Activated CD8-positive, alpha-beta memory T cell treated with anti-CD3 and anti-CD28 coated beads, Interleukin-2, amount 50 U/mL, for 1 hour (primary cell): Measurements from ENCODE around the gene ASPSCR1.
"Not testable (repeated sequence)": the region's sequence is repeated elsewhere in the genome, so short reads cannot be mapped to it uniquely, and the experiment has no call there.

Source experiments
- DNase-seq: peaks from one replicate; pipeline ENCODE4 v3.0.0-alpha.2; 2020; ENCODE audit errors: extremely low read depth

Gene ASPSCR1

DNA sequence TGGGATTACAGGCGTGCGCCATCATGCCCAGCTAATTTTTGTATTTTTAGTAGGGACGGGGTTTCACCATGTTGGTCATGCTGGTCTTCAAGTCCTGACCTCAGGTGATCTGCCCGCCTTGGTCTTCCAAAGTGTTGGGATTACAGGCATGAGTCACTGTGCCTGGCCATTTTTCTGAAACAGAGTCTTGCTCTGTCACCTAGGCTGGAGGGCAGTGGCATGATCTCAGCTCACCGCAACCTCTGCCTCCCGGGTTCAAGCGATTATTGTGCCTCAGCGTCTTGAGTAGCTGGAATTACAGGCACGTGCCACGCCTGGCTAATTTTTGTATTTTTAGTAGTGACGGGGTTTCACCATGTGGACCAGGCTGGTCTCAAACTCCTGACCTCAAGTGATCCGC lies 4.1 kb downstream of the ASPSCR1 start:
- DNase-seq, result not testable (repeated sequence)

DNA sequence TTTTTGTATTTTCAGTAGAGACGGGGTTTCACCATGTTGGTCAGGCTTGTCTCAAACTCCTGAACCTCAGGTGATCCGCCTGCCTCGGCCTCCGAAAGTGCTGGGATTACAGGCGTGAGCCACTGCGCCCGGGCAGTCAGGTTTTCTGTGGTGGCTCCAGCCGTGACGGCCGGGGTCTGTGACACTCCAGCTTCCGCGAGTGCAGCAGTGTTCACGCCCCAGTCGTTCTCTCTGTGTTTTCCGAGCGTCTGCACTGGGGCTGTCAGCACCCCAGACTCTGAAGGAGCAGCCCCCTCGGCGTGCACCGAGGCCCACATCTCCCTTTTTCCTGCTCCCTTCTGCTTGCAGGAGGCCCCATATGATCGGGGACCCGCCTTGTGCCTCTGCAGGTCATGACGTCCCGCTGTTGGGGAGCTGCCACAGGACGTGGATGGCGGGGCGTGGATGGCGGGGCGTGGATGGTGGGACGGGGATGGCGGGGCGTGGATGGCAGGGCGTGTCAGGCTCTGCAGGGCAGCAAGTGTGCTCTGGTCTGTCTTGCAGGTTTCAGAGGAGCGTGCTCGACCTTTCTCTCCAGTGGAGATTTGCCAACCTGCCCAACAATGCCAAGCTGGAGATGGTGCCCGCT lies 5.7 kb downstream of the ASPSCR1 start:
- DNase-seq, result no peak

GRCh38 chr17:81983639-81984373 lies 6.4 kb downstream of the ASPSCR1 start:
- DNase-seq, result no peak

DNA sequence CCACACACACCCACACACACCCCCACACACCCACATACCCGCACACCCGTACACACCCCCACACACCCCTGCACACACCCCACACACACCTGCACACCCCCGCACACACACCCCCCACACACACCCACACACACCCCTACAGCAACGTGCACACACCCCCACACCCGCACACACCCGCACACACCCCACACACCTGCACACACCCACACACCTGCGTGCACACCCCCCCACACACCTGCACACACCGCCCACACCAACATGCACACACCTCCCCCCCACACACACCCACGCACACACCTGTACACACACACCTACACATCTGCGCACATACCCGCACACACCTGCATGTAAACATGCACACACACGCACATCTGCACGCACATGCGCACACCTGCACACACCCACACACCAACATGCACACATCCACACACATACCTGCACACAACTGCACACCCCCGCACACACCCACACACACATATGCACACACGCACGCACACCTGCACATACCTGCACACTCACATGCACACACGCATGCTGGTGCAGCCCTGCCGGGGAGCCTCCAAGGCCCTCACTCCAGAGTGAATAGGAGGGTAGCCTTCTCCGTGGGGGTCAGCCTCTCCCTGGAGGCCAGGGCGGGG lies 7.5 kb downstream of the ASPSCR1 start:
- DNase-seq, result no peak

GRCh38 chr17:81986606-81987005 lies 9.2 kb downstream of the ASPSCR1 start:
- DNase-seq, result no peak

DNA sequence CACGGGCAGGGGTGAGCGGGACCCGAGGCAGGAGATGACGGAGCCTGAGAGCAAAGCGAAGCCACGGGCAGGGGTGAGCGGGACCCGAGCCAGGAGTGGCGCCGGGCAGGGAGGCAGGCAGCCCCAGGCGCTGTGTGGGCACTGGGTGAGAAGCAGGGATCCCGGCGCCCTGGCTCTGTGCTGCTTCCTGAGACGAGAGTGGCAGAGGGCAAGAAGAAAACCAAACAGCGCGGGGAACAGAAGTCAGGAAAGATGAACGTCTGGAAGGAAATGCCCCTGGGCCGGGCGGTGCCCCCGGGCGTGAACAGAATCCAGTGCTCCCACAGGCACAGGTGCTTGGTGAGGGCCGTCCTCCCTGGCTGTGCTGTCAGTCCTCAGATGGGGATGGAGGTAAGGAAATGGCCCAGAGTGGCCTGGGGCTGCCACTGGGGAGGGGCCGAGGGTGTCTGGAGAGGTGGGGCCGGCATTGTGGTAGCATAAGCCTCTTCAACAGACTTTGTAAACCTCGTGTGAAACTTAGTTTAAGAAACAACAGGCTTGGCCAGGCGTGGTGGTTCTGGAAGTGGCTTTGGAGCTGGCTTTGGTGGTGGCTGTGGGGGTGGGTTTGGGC lies 9.8 kb downstream of the ASPSCR1 start:
- DNase-seq, result no peak

DNA sequence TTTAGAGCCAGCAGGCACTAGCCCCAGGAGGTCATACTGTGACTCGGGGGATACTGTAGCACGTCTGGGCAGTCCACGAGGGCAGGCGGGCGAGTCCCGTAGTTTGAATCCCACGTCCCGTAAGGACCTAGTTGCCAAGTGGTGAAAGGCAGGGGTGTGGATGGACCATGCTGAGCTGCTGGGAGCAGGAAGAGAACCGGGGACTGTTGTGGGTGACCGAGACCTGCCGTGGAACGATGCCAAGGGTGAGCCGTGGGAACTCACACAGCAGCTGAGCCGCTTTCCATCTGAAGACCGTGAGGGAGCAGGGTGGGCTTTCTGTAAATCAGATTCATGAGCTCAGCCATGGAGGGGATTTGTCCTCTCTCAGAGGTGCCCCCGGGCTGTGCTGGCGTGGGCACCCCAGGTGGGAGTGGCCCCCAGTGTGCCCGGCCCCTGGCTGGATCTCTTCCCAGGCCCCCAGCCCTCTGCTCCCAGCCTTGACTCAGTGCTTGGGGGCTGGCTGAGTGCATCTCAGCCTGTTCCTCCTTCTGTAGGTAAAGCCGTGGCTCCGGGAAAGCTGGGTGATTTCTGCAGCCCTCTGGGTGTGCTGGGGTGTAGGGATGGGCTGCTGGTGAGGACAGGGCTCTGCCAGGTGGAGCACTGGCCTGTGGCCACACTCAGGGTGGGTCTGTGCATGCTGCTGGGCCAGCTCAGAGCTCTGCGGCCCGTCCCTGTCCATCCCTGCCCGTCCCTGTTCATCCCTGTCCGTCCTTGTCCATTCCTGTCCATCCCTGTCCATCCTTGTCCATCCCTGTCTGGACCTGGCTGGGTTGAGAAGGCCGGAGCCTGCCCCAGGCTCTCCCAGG lies 13.6 kb downstream of the ASPSCR1 start:
- no peak for DNase-seq

- DNase-seq, result no peak
Observed at GRCh38 chr17:81991684-81992305, 14.4 kb downstream of the ASPSCR1 start.

- no peak for DNase-seq
Observed at GRCh38 chr17:81992306-81993102, 15.1 kb downstream of the ASPSCR1 start.

DNA sequence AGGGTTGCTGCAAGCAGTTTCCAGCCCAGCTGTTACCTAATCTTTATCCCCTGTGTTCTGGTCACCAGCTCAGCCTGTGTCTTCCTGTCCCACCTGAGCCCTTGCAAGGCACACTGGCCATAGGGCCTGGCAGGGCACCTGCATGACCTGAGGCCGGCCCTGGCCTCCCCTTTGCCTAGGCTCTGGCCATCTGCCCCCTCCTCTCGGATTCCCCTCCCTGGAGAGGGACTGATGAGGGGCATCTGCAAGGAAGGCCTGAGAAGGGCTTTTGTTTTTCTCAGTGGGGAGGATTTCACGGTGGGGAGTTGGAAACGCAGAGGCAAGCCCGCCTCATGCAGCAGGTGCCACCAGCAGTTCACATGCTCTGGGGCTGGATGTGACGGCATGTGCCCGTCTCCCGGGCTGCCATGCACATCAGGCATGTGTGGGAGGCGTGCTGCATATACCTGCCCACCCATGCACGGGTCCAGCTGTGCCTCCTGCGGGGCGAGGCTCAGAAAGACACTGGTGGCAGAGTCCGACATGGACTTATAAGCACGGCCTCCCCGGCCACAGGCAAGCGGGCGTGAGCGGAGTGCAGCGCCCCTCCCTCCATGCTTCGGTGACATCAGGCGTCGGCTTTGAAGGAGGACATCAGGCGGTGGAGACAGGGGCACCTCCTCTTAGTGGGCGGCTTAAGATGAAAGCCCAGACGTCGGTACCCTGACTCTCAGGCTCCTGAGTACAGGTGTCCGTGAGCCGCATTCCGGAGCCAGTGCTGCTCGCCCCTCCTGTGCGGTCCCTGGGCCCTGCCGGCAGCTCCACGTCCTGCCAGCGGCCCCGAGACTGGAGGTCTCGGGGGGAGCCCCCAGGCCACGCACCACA lies 16.5 kb downstream of the ASPSCR1 start:
- no peak for DNase-seq

- no peak for DNase-seq
Observed at GRCh38 chr17:81994593-81995462, 17.4 kb downstream of the ASPSCR1 start.

DNA sequence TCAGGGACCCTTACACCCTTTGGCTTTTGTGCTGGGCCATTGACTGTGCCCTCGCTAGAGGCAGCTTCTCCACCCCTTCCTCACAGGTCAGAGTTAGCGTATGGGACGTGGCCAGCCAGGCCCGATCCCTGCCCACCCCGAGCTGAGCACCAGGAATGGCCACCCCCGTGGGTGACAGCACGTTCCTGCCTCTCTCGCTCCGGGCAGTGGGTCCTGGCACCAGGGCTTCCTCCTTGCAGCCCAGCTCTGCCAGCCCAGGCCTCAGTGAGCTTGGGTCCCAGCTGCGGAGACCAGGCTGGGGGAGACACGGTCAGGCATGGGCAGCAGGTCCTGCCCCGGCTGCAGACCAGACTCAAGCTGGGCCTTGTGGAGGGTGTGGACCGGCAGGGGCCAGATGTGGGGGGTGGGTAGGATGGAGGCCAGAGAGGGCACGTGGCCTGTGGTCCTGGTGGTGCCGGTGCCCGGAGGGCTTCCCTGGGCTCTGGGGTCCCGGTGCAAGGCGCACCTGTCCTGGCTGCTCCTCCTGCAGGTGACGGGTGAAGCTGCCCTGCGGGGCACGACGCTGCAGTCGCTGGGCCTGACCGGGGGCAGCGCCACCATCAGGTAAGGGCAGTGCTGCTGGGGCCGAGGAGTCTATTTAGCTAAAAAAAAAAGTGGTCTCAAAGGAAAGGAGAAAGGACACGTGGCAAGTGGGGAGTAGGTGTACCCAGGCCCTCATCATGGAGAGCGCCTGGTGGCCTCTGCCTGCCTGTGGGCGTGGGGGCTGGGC lies 18.2 kb downstream of the ASPSCR1 start:
- no peak for DNase-seq

DNA sequence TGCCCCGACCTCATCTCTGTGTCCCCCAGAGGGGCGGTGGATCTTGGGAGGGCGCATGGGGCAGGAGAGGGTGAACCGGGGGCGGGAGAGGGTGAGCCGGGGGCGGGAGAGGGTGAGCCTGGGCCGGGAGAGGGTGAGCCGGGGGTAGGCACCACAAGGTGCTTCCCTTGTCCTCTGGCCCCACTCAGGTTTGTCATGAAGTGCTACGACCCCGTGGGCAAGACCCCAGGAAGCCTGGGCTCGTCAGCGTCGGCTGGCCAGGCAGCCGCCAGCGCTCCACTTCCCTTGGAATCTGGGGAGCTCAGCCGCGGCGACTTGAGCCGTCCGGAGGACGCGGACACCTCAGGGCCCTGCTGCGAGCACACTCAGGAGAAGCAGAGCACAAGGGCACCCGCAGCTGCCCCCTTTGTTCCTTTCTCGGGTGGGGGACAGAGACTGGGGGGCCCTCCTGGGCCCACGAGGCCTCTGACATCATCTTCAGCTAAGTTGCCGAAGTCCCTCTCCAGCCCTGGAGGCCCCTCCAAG lies 18.9 kb downstream of the ASPSCR1 start:
- DNase-seq, result no peak

DNA sequence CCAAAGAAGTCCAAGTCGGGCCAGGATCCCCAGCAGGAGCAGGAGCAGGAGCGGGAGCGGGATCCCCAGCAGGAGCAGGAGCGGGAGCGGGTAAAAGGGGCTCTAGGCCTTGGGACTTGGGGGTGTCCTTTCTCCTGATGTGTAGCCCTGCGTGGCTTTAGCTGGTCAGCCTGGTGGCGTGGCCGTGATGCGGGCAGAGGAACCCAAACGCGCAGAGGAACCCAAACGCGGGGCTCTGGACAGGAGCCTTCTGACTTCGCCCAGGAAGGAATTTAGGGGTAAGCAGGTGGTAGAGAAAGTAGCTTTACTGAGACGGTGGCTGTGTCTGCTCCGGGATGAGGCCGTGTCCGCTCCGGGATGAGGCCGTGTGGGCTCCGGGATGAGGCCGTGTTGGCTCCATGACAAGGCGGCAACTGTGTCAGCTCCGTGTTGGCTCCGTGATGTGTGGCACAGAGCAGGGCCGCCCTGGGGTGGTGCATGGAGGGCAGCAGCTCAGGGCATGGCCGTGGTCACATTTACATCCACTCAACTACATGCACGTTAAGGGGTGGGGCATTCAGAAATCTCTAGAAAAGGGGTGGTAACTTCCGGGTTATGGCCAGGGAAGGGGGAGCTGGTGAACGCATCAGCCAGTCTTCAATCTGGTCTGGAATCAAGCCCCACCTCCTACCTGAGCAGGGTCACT lies 19.5 kb downstream of the ASPSCR1 start:
- no peak for DNase-seq

GRCh38 chr17:81998212-81998611 lies 20.8 kb downstream of the ASPSCR1 start:
- DNase-seq, result no peak

DNA sequence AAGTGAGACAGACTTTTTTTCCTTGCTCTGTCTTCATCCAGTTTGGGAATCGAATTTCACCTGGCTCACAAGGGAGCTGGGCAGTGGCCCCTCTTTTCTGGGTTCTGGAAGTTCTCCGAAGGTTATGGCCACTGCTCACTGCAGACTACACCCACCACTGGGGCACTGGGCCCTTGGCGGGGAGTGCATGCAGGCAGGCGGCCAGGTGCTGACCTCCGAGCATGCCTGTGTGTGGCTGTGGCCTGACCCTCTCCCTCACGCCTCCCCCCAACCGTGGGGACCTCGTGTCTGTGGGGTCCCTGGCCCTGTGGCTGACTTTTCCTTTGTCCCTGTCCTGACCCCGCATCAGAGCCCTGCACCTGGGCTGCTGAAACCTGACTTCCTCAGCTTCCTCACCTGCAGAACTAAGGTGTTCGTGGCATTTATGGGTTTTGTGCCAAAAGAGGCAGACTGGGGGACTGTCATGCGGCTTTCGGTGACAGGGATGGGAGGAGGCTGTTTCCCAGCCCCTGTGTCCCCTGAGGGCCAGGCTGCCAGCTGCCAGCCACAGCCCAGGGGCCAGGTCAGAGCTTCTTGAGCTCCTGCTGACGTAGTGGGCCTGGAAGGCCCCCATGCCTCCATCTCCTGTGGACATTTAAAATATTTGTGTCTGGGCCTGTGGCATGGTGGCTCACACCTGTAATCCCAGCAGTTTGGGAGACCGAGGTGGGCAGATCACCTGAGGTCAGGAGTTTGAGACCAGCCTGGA lies 21.4 kb downstream of the ASPSCR1 start:
- DNase-seq, result no peak
